GM12875 (cell line): ENCODE results near the gene RAB2B.
A peak's percentile ranks its signal among the peaks of the same experiment; 100 is the strongest.

Source experiments
- H3K4me3 ChIP-seq: one replicate; pipeline ENCODE4 v1.5.1; 2011; ENCODE audit warnings: low read depth, low read length, control low read depth
- CTCF ChIP-seq: IDR thresholded peaks from 2 replicates; pipeline ENCODE4 v1.5.1; 2011; ENCODE audit warnings: low read depth, mild to moderate bottlenecking, control low read depth, inconsistent platforms, low read length, moderate library complexity, borderline replicate concordance; ENCODE audit not compliant: insufficient read depth

The RAB2B gene

GRCh38 chr14:21486640-21487087, 9.9 kb upstream of the RAB2B start:
- no peak overlapping the region for H3K4me3 ChIP-seq
- TF ChIP-seq CTCF: no peak

GRCh38 chr14:21476523-21476924, 235 bp downstream of the RAB2B start:
- TF ChIP-seq CTCF: no peak

GRCh38 chr14:21475767-21476522, 814 bp downstream of the RAB2B start:
- TF ChIP-seq CTCF: no peak
- H3K4me3 ChIP-seq: peak overlapping the region; percentile 55

More at GRCh38 chr14:21476523-21476924, 235 bp downstream of the RAB2B start:
- H3K4me3 ChIP-seq: peak overlapping the region; percentile 55

- no peak overlapping the region for H3K4me3 ChIP-seq
- TF ChIP-seq CTCF: no peak
Observed at GRCh38 chr14:21467616-21468015, 9.1 kb downstream of the RAB2B start.

GRCh38 chr14:21455912-21456667, 20.7 kb downstream of the RAB2B start, which contains the start of gene CHD8:
Gene CHD8, minus strand, starts transcription at chr14:21456123. Its CDS starts 24,480 bp downstream, at chr14:21431643.
- peak within 1 kb of the TSS; percentile 73 for H3K4me3 ChIP-seq

GRCh38 chr14:21455592-21455911, 21.2 kb downstream of the RAB2B start:
- H3K4me3 ChIP-seq: peak overlapping the region; percentile 73
- no peak for TF ChIP-seq CTCF

More at GRCh38 chr14:21455912-21456667, 20.7 kb downstream of the RAB2B start, which contains the start of gene CHD8:
- TF ChIP-seq CTCF: peak; percentile 66
